HAP-1 (cell line): ENCODE measurements around the gene ARFIP1.

ENCODE experiments used
- DNase-seq, 2 experiments: peaks; one replicate each; pipeline ENCODE4 v3.0.0-alpha.2; 2016 to 2020; ENCODE audit warnings: low spot score in 2 of 2
- H3K27me3 ChIP-seq: fragments of 250-450 bp; sonication (Bioruptor Pico); 2 replicates; pipeline ENCODE4 v1.5.1; 2020; ENCODE audit warnings: low read depth, mild to moderate bottlenecking, moderate library complexity
- H3K36me3 ChIP-seq: fragments of 250-450 bp; sonication (Bioruptor Pico); replicated peaks from 2 replicates; pipeline ENCODE4 v1.5.1; 2020; ENCODE audit warnings: mild to moderate bottlenecking
- H3K4me1 ChIP-seq: fragments of 250-450 bp; sonication (Bioruptor Pico); 2 replicates; pipeline ENCODE4 v1.5.1; 2020; ENCODE audit warnings: mild to moderate bottlenecking
- H3K4me3 ChIP-seq: fragments of 250-450 bp; sonication (Bioruptor Pico); 2 replicates; pipeline ENCODE4 v1.5.1; 2020; ENCODE audit warnings: mild to moderate bottlenecking, moderate library complexity
- H3K9me3 ChIP-seq: fragments of 250-450 bp; sonication (Bioruptor Pico); 2 replicates; pipeline ENCODE4 v1.5.1; 2020; ENCODE audit warnings: mild to moderate bottlenecking, moderate library complexity
- in situ Hi-C: fragments of 300-500 bp; cut with MboI; formaldehyde crosslinking; loops from 3 replicates; pipeline ENCODE4 v1.14.3; 2020; ENCODE audit warnings: low sequenced_read_pairs, inconsistent platforms, mixed read lengths

ARFIP1 gene

GRCh38 chr4:152773953-152774352 lies 5.8 kb upstream of the ARFIP1 start:
- in situ Hi-C loops, result no loop called here
- no peaks in the 10 kb centered on the region for H3K9me3 ChIP-seq
- DNase-seq, result no peak
- no peaks in the 10 kb centered on the region; the same call in 1 of the 2 replicates for H3K4me1 ChIP-seq
- no peak overlapping the region for H3K4me3 ChIP-seq
- H3K36me3 ChIP-seq, result no peaks in the 10 kb centered on the region
- H3K27me3 ChIP-seq, result no peaks in the 10 kb centered on the region

GRCh38 chr4:152776352-152776751 lies 3.4 kb upstream of the ARFIP1 start:
- Histone ChIP-seq H3K4me3 (no peak overlapping the region), H3K36me3 (no peaks in the 10 kb centered on the region), H3K27me3 (no peaks in the 10 kb centered on the region), H3K4me1 (no peaks in the 10 kb centered on the region; the same call in 1 of the 2 replicates), H3K9me3 (no peaks in the 10 kb centered on the region)
- in situ Hi-C loops, result no loop called here
- no peak for DNase-seq

DNA sequence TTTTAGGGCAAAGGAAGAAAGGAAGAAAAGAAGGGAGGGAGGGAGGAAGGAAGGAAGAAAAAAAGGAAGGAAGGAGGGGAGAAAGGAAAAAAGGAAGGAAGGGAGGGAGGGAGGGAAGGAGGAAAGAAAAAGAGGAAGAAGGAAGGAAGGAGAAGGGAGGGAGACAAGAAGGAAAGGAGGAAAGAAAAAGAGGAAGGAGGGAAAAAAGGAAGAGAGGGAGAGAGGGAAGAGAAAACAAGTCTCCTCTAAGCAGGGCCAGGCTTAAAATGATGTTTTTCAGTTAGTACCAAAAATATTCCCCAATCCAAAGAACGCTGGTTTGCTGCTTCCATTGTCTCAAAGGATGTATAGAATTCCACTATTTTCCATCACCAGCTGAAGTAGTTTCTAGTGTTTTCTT lies 2.3 kb upstream of the ARFIP1 start:
- in situ Hi-C loops, result no loop called here
- no peaks in the 10 kb centered on the region for H3K27me3 ChIP-seq
- no peaks in the 10 kb centered on the region; the same call in 1 of the 2 replicates for H3K4me1 ChIP-seq
- no peaks in the 10 kb centered on the region for H3K9me3 ChIP-seq
- H3K4me3 ChIP-seq, result no peak overlapping the region
- no peak for DNase-seq
- H3K36me3 ChIP-seq, result no peaks in the 10 kb centered on the region

DNA sequence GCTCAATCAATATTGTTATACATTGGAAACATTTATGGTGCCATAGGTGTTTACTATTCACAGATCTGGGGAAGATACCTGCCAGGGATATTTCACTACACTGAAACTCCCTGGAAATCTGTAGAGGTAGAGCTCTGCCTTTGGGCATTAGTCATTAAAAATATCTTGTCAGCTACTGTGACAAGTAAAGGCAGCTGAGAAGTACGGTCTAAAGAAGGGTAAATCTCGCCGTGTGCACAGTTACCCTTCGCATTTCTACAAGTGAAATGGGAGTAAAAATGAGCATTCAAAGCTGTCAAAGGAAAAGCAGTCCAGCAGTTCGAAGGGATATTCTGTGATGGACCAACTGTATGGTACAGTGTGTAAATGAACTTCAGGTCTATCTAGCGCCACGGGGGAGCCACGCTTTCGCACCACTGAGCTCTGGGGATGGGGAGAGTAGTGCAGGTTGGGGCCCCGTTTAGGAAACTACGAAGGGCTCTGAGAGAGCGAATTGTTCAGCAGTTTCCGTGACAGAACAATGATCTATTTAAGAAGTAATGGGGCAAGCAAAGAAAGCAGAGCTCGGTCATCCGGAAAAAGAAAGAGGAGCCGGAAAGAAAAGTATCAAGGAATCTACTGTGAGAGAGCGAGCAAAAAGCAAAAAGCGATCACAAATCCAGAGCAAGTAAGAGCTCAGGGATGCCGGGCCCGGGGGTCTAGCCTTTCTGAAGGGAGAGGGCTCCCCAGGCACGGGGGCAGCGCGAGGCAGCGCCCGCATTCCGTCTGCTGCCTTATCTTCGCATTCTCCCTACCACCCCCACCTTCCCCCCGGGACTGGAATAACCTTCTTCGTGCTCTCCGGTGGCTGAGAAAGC lies 870 bp upstream of the ARFIP1 start:
- H3K4me1 ChIP-seq, result no peaks in the 10 kb centered on the region; the same call in none of the 2 replicates
- in situ Hi-C loops, result no loop called here

GRCh38 chr4:152780267-152780778 lies 569 bp downstream of the ARFIP1 start:
- peak overlapping the region; percentile 93 for H3K4me3 ChIP-seq
- H3K36me3 ChIP-seq, result no peaks in the 10 kb centered on the region
- in situ Hi-C loops, result no loop called here
- no peaks in the 10 kb centered on the region for H3K27me3 ChIP-seq
- no peaks in the 10 kb centered on the region for H3K9me3 ChIP-seq
- no peaks in the 10 kb centered on the region; the same call in none of the 2 replicates for H3K4me1 ChIP-seq
- DNase-seq, result no peak

More for the DNA sequence above, 870 bp upstream of the ARFIP1 start:
- DNase-seq, result peak; percentile 22 to 44
- Histone ChIP-seq H3K27me3 (no peaks in the 10 kb centered on the region), H3K4me3 (peak overlapping the region; percentile 93), H3K36me3 (no peaks in the 10 kb centered on the region), H3K9me3 (no peaks in the 10 kb centered on the region)

DNA sequence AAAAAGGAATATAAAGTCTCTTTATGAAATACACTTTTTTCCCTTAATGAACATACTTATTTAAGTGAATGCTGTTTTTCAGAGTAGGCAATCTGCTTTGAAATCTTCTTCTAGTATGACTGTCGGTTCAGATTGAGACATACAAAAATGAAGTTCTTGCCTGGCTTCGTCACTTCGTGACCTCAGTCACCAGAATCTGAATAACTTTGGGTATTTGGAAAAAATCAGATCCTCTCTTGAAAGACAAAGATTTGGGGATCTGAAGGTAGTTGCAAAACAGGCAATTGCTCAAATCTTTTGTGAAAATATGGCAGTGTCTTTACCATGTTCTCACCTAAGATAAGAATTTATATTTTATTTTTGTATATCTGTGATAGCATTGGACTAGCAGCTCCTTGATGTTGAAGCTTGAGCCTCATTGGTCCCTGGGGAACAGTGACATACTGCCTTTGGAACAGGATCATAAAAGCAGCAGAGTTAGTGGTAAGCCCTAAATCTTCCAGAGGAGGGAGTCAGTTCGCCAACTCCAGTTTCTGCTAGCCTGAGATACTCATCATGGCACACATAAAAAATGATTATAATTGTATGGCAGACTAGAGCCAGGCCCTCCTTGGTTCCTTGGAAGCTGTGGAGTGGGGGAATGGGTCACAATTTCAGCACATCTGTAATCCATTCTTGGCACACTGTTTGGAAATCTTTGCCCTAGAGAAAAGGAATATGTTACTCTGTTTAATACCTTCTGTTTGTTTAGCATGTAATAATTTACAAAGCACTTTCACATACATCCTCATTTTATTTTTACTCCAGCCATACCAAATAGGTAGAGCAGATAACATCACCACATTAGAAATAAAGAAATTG lies 5.0 kb downstream of the ARFIP1 start:
- Histone ChIP-seq H3K4me1 (no peaks in the 10 kb centered on the region; the same call in 1 of the 2 replicates), H3K36me3 (no peaks in the 10 kb centered on the region), H3K9me3 (no peaks in the 10 kb centered on the region), H3K4me3 (no peak overlapping the region), H3K27me3 (no peaks in the 10 kb centered on the region)
- DNase-seq, result peak; percentile 43 to 48
- in situ Hi-C loops, result no loop called here

- Histone ChIP-seq H3K4me1 (no peaks in the 10 kb centered on the region; the same call in 1 of the 2 replicates), H3K4me3 (no peak overlapping the region), H3K27me3 (no peaks in the 10 kb centered on the region), H3K36me3 (no peaks in the 10 kb centered on the region), H3K9me3 (no peaks in the 10 kb centered on the region)
- in situ Hi-C loops, result no loop called here
- no peak for DNase-seq
Measured at GRCh38 chr4:152785639-152786615, 6.2 kb downstream of the ARFIP1 start.

- Histone ChIP-seq H3K36me3 (no peaks in the 10 kb centered on the region), H3K9me3 (no peaks in the 10 kb centered on the region), H3K4me3 (no peak overlapping the region), H3K27me3 (no peaks in the 10 kb centered on the region), H3K4me1 (no peaks in the 10 kb centered on the region; the same call in 1 of the 2 replicates)
- in situ Hi-C loops, result no loop called here
- no peak for DNase-seq
Measured at GRCh38 chr4:152786627-152787026, 6.9 kb downstream of the ARFIP1 start.

DNA sequence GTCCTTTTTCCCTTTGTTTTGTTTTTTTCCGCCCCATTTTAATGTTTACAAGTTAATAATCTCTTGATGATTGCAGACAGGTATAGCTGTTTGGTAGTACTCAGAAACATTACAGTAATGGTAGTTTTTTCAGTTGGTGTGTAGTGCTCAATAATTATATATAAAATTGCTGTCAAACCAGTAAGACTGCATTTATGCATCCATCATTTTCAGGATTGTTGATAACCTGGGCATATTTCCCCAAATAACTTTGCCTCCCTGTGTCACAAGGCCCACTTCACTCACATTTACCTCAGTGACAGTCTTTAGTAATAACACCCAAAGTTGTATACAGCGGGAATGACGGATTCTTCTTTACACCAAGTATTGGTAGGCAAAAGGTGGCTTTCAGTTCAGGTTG lies 16.1 kb downstream of the ARFIP1 start:
- Histone ChIP-seq H3K4me3 (no peak overlapping the region), H3K27me3 (no peaks in the 10 kb centered on the region), H3K4me1 (no peaks in the 10 kb centered on the region), H3K9me3 (no peaks in the 10 kb centered on the region), H3K36me3 (no peaks in the 10 kb centered on the region)
- DNase-seq, result no peak
- in situ Hi-C loops, result no loop called here

DNA sequence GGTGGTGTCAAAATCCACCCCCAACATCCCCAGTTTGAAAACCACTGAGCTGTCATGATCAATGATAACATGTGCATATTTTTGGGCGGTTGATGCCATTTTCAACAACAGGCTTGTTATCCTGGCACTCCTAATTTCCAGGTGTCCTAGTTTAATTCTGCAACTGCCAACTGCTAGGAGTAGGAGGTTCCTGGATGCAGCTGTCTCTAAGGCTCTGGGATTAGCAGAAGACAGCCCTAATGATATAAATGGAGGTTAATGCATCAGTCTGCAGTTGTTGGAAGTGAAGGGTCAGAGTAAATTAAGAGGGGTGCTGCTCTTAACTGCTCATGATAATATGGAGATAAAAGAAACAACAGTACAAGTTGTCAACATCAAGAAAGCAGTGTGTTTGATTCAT lies 23.8 kb downstream of the ARFIP1 start:
- H3K27me3 ChIP-seq, result no peaks in the 10 kb centered on the region
- DNase-seq, result no peak
- peaks cover 9% of the 10 kb centered on the region for H3K4me1 ChIP-seq
- H3K36me3 ChIP-seq, result no peaks in the 10 kb centered on the region
- in situ Hi-C loops, result no loop called here
- H3K4me3 ChIP-seq, result no peak overlapping the region
- no peaks in the 10 kb centered on the region for H3K9me3 ChIP-seq

DNA sequence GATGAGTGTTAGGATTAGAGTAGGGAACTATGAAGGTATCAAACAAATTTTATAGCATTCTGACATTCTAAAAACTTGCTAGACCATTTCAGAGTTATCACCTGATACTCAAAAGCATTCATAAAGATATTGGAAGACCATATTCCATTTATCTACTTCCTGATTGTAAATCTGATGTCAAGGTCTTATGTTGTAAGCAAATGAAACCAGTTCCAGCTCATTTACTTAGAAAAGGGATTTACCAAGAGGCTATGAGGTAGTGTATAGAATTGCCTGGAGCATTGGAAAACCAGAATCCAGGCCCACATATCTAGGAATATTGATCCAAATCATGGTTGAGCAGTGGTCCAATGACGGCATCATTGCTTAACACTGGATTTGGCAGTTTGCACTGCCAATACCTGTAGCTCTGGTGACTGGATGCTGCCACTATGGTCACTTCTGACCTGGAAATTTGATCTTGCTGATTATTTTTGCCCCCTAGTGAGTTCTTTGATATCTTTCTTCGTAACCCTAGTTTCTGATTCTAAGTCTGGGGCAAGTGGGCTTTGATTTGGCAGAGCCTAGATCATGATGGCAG lies 25.4 kb downstream of the ARFIP1 start:
- no peak overlapping the region for H3K4me3 ChIP-seq
- H3K27me3 ChIP-seq, result no peaks in the 10 kb centered on the region
- H3K36me3 ChIP-seq, result no peaks in the 10 kb centered on the region
- H3K9me3 ChIP-seq, result no peaks in the 10 kb centered on the region
- DNase-seq, result no peak
- in situ Hi-C loops, result no loop called here
- H3K4me1 ChIP-seq, result peaks cover 9% of the 10 kb centered on the region

DNA sequence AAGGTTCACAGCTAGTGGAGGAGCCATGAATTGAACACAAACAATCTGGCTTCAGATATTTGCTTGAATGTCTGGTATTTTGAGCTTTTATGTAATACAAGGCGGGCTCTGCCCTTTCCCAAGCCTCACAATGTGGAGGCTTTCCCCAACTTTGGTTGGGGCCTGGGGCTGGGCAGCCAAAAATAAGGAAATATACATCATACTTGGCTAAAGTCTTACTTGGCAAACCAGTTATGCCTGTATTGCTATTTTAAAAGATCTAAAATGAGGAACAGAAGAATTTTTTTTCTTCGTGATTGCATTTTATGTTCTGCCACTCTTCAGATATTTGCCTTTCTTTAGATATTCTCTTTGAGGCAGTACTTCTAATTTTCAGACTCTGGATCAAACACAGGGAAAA lies 26.1 kb downstream of the ARFIP1 start:
- in situ Hi-C loops, result no loop called here
- Histone ChIP-seq H3K4me1 (peaks cover 9% of the 10 kb centered on the region), H3K9me3 (no peaks in the 10 kb centered on the region), H3K4me3 (no peak overlapping the region), H3K27me3 (no peaks in the 10 kb centered on the region), H3K36me3 (no peaks in the 10 kb centered on the region)
- DNase-seq, result no peak
